Activated T-cell treated with anti-CD3 and anti-CD28 coated beads, Interleukin-2, amount 50 U/mL, for 1 hour (primary cell): ENCODE measurements around the gene WNK2.

ENCODE experiments used
- DNase-seq: peaks from one replicate; pipeline ENCODE4 v3.0.0-alpha.2; 2020

Gene WNK2

DNA sequence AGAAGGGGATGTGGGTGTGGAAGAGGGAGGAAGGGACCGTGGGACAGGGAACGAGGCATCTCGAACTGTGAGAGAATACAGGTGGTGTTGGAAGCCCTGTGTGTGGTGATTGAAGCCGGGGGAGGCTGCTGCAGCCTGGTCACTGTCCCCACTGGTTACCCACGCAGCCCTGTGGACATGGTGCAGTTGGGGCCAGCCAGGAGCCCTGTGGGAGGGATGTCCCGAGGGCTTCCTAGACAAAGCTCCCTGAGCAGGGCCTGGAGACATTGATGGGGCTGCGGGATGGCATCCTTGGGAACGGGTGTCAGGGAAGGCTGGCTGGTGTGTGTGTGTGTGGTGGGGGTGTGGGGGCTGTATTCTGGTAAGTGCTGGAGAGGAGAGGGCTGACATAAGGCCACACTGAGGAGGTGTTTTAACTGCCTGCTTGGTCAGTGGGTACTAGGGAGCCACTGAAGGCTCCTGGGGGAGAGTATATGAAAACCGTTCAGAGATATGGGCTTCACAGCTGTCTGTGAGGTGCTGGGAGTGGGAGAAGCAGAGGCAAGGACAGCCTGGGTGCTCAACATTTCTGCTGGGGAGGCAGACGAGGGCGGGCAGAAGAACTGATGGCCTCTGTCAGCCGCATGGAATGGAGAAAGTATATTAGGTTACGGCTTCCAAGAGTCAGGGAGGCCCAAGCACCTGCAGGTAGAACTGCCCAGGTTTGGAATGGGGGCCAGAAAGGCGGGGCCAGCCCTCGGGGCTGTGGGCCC, 20.0 kb downstream of the WNK2 start:
- DNase-seq = no peak

DNA sequence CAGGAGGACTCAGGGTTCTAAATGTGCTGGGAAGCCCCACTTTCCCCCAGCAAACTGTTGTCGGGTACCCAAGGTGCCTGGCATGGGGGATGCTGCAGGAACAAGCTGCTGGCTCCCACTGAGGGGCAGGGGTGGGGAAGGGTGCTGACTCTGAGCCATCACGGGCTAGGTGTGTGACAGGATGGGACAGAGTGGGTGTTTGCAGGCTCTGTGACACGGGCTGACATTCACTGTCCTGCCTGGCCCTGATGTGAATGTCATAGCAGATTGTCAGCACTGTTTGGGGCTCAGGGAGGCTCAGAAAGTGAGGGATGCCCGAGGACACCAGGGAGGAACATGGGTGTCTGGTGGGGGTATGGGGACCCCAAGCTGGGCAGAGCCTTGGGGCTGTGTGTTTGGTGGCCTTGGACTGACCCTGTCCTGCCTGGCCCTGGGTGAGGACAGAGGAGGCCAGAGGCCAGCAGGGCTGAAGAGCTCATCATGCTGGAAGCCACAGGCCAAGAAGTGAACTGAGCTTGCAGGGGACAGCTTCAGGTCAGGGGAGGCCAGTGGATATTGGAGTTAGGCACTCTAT, 20.6 kb downstream of the WNK2 start:
- DNase-seq = no peak

DNA sequence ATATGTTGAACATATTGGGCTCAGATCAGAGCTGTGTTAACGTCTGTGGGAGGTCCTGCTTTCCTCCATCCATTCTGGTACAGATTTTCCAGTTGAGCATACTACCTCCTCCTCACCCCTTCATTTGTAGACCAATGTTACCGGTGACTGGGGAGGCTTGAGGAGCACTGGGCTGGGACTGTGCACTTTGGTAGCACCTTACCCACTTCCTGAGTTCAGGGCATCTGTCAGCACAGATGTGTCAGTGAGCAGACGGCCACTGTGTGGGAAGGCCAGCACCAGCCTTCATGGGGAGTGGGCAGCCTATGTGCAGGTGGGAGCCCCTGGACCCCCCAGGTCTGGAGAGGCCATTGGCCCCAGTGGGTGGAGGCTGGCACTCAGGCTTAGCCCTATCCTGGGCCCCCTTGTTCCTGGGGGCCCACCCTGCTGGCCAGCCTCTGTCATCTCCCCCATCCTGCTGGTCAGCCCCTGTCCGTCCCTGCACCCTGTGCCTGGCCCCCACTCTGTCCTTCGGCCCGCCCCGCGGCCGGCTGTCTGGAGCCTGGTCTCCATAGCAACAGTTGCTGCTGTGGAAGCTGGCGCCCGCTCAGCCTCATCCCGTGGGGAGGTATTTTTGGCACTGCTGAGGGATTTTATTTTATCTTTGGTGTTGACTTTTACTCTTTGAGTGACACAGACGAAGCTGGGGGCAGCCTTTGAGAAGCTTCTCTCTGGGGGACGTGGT, 21.3 kb downstream of the WNK2 start:
- DNase-seq = no peak

DNA sequence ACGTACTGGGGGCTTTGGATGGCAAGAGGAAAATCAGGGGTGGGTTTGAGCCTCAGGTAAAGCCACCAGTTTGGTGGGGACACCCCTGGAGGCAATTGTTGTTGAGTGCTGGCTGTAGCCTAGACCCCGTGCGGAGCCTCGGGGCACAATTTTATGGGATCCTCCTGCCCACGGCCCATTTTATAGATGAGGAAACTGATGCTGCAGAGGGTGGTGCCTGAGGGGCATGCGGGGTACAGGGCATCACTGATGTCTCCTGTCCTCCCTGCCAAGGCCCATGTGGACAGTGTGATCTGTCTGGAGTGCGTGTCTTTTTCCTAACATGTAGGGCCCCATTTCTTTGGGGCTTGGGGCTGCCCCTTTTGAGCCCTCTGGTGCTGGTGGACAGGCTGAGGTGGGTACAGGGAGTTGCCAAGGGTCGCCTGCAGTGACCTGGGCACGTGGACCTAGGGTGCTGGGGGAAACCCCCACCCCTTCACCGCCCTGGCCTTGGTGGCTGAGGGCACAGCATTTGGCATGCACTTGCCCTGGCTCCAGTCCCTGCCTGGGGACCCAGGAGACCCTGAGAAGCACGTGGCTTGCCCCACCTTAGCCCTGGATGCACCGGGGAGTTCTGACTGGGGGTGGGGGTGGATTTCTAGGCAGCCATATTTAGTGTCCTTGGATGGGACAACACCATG, 22.1 kb downstream of the WNK2 start:
- DNase-seq = no peak

DNA sequence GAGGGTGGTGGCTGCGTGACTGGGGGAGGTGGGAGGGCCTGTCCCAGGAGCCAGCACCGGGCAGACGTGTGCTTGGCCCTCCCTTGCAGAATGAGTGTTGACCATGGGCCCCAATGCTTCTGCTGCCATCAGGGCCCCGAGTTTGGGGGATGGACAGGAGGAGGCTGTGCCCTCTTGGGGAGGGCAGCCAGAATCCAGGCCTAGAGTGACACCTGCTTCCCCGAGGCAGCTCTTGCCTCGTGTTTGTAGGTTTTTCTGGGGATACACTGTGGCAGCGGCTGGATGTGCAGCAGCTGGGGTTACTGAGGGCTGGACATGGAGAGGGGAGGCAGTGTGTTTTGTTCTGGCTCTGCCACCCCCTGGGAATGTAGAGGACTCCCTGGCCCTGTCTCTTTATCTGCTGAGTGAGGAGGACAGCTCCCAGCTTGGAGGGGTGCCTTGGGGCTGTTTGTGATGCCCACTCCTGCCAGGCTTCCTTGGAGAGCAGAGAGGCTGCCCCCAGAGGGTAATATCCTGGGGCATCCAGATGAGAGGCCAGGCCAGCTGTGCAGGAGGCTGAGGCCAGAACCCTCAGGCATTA, 22.7 kb downstream of the WNK2 start:
- no peak for DNase-seq

DNA sequence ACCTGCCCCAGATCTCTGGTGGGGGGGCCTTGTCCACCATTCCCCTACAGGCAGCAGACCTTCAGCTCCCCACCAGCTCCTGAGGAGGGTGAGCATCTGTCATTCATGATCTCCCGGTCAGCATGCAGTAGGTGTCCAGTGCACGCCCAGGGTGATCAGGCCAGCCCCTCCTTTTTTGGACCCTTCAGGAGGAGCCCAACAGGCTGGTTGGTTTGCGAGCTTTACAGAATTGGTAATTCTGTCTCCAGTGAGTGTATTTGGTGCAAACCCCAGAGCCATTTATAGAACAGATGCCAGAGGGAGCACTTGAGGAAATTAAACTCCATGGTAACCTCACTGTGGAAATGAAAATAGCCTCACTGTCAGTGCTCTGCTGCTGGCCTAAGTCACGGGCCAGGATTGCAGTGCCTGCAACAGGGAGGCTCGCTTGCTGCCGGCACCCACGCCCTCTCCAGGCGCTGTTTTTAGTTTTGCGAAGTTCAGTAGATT, 23.4 kb downstream of the WNK2 start:
- DNase-seq = no peak

DNA sequence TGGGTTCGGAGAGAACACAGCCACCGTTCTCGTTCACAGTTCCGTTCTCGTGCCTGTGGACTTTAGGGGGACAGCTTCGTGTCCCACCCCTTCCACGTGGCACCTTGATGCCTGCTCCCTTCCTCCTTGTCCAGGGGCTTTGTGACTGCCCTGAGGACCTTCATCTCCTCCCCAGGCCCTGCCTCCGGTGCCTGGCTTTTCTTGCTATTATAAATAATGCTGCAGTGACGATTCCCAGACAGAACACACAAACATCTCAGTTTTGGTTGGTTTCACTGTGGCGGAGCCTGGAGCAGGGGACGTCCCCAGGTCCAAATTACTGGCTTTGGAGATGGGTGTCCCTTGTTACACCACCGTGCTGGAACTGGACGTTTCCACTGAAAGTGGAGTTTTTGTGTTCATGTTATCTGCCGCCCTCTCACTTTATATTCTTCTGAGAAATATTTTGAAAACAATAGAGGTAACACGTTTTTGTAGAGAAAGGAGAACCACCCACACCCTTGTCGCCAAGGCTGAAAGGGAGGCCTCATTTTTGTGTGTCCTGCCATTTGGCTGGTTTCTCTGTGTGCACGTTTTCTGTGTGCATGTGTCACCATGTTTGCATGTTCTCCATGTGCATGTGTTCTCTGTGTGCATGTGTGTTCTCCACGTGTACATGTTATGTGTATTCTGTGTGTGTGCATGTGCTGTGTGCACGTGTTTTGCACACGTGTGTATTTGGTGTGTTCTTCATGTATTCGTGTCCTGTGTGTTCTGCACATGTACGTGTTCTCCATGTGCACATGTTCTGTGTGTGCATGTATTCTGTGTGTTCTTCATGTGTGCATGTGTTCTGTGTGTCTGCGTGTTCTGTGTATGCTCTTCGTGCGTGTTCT, 24.2 kb downstream of the WNK2 start:
- no peak for DNase-seq

DNA sequence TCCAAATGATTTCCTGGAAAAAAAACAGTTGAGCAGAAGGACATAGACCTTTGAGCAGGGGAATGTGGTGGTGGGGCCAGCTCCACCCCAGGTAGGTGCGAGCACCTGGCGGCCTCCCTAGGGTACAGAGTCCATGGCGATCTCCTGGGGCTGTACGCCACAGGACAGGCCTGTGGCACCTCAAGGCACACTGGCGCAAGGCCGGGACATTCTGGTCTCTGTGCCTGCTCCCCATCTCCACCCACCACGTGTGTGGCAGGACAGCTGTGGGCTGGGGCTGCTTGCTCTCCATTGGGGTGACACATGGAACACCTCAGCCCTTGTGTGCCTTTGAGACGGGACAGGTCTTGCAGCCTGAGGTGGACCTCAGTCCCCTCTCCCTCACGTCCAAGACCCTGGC, 25.2 kb downstream of the WNK2 start:
- no peak for DNase-seq

DNA sequence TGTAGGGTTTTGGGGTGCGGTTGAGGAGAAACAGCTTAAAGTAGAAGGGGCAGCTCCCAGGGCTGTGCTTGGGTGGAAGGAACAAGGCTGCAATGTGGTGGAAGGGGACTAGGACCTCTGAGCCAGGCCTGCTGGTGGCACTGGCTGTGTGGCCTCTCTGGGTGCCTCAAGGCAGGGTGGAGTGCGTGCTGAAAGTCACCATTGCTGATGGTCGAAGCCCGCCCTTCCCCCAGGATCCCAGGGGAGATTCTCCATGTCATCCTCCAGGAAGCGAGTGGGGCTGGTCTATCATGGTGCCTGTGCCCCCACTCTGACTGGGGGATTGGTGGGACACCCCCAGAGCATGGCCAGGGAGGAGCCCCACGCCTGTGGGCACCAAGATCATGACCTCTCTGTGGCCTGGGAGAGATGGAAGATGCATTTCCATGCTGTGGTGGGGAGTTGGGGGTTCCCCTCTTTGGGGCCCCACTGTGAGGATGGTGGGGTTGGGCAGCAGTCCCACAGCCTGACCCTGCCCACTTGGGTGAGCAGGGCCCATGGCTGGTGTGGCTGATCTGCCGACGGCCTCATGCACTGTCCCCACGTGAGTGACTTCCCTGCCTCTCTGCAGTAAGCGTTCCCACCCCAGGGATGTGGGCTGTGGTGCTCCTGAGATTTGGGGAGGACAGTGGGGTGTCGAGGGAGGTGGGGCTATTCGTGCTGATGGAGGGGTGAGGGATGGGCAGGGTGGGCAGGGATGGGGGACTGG, 25.8 kb downstream of the WNK2 start:
- DNase-seq = no peak

DNA sequence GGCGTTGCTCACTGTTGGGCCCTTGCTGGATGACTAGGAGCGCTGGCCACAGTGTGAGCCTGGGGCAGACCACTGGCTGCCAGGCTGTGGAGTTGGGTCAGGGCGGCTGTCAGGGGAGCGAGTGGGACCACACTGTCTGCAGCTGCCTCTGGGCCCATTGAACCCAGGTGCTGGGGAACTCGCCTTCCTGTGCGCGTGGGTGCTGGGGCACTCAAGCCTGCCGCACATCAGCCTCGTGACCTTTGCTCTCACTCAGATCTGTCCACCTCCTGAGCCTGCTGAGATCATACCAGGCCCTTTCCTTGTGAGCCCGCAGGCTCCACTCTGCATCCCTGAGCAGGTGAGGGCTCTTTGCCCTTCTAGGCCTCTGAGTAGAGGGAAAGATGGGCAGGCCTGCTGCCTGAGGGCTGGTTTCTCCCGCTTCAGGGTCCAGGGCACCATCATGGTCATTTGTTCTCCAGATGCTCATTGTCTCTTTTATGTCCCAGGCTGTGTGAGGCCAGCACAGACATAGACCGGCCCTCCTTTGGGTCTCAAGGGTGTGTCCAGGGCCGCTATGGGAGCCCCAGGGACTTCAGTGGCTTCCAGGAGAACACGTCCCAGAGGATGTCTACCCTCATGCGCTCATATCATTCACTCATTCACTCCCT, 26.5 kb downstream of the WNK2 start:
- DNase-seq = no peak

DNA sequence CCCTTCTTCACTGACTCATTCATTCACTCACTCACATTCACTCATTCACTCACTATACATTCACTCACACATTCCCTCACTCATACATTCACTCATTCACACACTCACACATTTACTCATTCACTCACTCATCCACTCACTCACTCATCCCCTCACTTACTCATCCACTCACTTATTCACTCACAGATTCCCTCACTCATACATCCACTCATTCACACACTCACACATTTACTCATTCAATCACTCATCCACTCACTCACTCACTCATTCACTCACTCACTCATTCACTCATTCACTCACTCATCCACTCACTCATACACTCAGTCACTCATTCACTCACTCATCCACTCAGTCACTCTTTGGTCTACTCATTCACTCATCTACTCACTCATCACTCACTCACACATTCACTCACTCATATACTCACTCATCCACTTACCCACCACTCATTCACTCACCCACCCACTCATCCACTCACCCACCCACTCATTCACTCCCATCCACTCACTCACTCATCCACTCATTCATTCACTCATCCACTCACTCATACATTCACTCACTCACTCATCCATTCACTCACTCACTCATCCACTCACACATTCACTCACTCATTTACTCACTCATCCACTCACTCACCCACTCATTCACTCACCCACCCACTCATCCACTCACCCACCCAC, 27.2 kb downstream of the WNK2 start:
- no peak for DNase-seq

DNA sequence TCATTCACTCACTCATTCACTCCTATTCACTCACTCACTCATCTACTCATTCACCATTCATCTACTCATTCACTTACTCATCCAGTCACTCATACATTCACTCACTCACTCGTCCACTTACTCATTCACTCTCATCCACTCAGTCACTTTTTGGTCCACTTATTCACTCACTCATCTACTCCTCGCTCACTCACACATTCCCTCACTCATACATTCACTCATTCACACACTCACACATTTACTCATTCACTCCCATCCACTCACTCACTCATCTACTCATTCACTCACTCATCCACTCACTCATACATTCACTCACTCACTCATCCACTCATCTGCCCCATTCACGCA, 27.7 kb downstream of the WNK2 start:
- DNase-seq = no peak

DNA sequence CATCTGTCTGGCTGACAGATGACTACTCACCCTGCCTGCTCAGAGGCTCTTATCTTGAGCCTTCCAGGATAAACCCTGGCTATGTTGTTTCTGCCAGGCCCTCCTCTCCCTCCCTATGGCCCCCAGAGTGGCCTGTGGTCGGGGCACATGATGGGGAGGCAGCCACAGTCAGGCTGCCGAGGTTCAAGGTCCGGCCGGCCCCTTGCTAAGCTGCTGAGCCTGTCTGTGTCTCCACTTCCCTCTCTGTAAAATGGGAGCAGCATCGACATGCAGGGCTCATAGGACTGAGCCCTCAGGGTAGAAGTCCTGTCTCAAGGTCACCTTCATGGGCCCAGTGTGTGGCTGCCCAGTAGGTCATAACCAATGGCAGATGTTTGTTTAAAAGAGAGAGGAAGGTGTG, 28.5 kb downstream of the WNK2 start:
- no peak for DNase-seq

DNA sequence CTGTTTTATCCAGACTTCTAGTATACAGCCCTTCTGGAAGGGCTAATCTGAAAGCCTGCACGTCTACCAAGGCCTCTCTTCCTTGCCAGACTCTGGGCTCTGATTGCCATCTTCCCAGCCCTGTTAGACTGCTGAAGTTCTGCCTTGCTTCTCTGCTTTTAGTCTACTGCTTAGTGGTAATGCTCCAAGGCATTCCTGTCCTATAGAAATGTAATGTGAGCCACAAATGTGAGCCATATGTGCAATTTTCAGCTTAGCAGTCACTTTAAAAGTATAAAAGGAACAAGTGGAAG, 32.1 kb downstream of the WNK2 start:
- no peak for DNase-seq

DNA sequence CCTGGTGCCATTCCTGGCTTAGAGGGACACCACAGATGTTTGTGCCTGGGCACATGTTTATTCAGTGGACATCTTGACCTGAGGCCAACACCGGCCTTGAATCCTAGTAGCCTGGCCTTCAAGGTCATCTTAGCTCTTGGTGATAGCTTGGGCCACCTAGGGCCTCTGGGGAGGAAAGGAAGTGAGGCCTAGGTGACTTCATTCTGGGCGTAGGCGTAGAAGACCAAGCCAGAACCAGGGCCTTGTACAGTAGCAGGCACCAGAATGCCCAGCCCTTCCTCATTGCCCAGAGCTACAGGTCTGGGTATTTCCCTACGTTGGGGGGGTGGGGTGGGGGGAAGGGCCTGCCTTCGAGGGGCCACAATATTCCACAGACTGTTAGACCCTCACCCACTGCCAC, 33.8 kb downstream of the WNK2 start:
- DNase-seq = no peak

DNA sequence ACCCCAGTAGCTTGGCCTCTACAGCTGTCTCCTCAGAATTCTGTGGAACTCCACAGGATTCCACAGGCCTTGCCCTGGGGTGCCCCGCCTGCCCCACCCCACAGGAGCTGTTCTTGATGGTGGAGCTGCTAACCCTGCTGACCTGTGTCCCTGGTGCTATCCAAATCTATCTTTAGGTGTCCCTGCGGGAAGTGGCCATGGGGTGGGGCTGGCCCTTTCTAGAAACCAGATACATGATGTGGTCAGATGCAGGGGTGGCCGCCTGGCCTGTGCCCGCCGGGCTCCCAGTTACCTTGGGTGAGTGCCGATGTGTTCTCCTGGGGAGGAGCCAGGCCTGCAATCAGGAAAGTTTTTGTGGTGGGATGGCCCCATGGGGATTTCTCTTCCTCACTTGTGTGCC, 34.2 kb downstream of the WNK2 start:
- no peak for DNase-seq

DNA sequence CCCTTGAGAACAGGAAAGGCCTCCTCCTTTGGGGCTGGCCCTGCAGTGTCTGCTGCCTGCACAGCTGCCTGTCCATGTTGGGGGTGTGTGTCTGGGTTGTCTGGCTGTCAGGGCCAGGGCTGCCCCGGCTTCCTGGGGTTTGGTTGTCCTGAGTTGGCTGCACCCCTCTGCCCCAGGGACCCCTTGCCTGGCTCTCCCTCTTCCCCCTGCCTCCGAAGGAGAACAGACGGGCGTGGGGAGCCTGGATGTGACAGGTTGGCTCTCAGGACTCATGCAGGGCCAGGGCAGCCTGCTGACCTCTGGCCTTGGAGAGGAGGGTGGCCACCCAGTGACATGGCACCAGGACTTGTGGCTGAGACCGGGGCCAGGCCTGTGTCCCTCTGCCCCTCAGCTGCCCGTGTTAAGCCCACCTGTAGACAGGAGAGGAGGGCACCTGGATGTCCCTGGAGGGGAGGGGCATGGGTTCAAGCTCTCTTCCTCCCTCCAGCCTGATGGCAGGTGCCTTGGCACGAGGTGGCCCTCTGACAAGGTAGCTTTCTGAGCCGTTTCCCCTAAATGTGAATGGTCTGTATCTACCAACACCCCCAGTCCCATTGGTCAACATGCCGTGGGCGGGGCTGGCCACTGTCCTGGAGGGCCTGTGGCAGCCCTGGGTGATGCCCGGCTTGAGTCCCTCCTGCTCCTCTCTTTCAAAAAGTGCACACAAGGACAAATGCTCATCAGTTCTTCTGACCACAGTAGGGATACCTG, 34.9 kb downstream of the WNK2 start:
- DNase-seq = no peak

DNA sequence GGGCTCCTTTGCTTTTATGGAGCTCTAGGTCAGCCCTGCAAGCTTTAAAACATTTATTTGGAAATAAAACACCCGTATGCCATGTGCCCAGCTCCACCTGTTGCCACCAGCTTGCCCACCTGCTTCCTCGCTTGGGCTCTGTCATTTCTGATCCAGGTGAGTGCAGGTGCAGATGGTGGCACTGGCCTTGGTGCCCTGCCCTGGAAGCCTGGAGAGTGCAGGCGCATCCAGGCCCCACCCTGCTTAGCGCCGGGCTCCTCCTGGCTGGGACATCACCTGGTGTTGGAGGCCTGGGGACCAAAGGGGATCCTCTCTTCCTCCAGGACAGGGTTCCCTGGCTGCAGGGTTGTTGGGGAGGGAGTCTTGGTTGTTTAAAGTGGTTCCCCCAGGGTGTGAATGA, 35.8 kb downstream of the WNK2 start:
- no peak for DNase-seq

DNA sequence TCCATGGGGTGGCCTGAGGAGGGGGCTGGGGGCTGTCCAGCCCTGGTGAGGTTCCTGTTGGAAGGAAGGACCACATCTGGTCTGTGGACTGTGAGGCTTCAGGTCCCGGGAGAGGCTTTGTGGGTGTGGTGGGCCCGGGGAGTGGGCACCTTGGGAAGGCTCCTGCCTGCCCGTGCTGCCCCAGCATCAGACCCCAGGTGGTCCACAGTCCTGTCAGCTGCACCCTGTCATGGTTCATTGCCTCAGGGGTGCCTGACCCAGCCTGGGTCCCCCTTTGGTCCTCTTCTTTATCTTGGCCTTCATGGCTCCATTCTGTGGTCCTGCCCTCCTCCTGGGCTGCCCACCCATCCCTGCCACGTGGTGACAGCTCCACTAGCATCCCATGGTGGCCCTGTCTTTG, 36.7 kb downstream of the WNK2 start:
- DNase-seq = no peak

DNA sequence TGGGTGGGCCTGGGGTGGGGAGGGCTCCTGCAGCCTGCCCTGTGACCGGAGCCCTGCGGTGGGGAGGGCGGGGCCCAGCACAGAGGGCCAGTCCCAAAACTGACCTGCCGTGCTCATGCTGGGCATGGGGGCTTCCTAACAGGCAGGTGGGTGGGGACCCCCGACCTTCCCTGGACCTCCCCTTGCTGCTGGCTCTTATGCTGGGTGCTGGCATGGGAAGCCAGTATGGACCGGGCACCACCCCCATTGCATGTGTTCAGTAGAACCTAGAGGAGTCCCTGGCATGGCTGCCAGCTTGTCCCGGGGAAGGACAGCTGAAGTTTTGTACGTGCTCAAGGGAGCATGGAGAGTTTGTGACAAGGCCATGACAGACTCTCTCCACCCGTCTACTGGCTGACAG, 37.1 kb downstream of the WNK2 start:
- DNase-seq = no peak
